GM18951 (cell line): ENCODE results near the gene APOA1.
A peak's percentile ranks its signal among the peaks of the same experiment; 100 is the strongest.

ENCODE experiments used
- POLR2A ChIP-seq: IDR thresholded peaks from 4 replicates; pipeline ENCODE4 v1.6.1; 2011; ENCODE audit warnings: mild to moderate bottlenecking; ENCODE audit not compliant: insufficient read length, insufficient read depth; ENCODE audit errors: extremely low read depth
- in situ Hi-C: fragments of 300-500 bp; cut with MboI; formaldehyde crosslinking; loops from one replicate; pipeline ENCODE4 v1.12.0; 2022; ENCODE audit warnings: low sequenced_read_pairs, mixed read lengths, inconsistent platforms; ENCODE audit not compliant: unreplicated experiment

Gene APOA1

DNA sequence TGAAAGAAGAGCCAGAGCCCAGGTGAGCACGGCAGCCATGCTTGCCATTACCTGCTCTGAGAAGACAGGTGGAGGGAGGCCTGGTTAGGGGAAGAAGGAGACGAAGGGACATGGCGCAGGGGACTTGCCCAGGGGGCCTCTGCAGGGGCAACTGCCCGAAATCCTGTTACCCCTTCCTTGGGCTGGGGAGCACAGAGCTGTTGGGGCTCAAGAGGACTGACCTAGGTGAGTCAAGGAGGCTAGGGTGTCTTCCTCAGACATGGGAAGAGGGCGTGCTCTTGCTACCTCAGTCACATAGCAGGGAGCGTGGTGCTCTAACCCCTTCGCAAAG lies 45.6 kb downstream of the APOA1 start, which contains the start of gene APOA5:
APOA5 (minus strand) TSS at position 67 of the 331 bp plus-strand sequence; CDS start at position 48, 19 bp downstream.
- in situ Hi-C loops = no loop called here
- no peak for TF ChIP-seq POLR2A

DNA sequence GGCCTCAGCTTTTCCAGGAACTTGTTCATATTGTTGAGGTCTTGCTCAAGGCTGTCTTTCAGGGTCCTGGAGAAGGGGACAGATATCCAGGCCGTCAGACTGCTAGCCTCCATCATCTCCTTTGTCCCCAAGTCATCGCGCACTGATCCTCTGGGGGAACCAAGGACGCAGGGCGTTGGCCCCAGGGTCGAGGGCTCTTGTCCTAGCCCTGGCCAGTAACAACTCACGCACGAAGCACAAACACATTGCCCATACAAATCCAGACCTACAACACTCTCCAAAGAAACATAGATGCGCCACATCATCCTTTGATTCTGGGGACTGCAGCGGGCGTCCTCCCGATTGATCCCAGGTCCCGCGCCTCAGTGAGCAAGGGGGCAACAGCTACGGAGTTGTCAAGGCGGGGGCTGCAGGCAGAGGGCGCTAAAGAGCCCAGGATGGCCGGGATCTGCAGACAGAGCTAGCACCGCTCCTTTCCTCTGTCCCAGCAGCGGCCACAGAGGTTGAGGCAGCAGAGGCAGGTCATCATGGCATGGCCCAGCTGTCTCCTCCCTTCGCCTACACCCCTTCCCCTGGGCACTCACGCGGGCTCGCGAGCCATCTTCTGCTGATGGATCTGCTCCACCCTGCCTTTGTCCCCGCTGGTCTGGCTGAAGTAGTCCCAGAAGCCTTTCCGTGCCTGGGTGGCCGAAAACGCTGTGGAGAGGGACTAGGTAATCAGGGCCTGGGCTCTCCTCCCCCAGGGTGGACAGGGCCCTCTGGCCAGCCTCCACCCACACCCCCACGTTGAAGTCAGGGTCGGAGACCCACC lies 46.2 kb downstream of the APOA1 start:
- TF ChIP-seq POLR2A = no peak
- in situ Hi-C loops = no loop called here

DNA sequence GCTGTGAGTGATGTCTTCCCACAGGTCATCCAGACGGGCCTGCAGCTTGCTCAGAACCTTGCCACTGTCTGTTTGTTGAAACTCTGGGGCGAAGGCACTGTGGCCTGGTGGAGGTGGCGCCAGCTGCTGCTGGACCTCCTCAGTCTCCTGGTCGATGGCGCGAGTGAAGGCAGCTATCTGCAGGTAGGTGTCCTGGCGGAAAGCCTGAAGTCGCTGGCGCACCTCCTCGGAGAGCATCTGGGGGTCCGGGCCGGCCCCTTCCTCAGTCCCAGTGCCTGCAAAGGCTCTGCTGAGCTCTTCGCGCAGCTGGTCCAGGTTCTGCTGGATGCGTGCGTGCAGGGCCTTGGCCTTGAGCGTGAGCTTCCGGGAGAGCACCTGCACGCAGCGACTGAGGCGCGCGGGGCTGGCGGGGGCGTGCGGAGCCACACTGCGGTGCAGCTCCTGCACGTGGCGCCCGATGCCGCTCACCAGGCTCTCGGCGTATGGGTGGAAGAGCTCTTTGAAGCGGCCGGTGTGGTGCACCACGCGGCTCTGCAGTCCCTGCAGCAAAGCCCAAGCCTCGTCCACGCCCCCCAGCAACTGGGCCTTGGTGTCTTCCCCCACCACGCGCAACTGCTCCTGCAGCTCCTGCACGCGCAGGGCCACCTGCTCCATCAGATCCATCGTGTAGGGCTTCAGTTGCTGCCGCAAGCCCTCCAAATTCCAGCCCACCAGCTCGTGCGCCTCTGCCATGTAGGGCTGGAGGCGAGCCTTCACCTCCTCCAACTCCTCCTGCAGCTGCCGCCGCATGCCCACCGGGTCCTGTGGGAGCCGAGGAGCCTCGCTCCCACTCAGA lies 47.0 kb downstream of the APOA1 start:
- in situ Hi-C loops = no loop called here
- no peak for TF ChIP-seq POLR2A

DNA sequence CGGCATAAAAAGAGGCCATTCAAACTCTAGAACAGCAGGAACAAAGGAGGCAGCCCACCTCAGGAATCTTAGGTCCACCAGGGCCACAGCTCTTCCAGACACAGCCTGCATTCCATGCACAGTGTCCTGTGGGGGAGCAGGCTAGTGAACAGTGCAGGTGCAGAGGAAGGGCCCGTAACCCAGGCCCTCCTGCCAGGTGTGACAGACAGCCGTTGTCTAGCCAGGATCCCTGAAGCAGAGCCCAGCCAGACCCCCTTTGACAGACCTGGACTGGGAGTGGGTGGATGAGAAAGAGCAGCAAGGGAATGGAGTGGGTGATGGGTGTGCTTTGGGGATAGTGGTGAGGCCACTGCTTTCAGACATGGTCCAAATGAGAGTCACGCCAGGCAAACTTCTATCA lies 48.4 kb downstream of the APOA1 start:
- TF ChIP-seq POLR2A = no peak
- in situ Hi-C loops = no loop called here

DNA sequence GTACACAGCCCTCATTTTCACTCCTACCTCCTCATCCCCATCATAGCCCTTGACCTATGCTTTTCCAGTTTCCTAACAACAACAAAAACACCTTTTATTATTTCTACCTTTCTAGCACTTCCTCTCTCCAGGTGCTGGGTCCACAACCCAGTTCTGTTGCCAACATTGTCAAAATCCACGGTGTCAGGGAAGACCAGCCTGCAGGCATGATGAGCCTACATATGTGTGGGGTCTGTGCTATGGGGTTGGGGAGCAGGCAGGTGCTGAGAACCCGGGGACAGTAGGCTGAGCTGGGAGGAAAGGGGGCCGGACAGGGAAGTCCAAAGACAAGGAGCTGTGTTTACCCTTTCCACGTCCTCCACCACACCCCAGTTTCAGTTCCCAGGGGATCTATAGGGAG lies 48.9 kb downstream of the APOA1 start:
- TF ChIP-seq POLR2A = no peak
- in situ Hi-C loops = no loop called here

- peak; percentile 88 for TF ChIP-seq POLR2A
- in situ Hi-C loops = no loop called here
Observed at GRCh38 chr11:116787786-116788486, 49.5 kb downstream of the APOA1 start, which contains the start of gene ZPR1. Gene ZPR1, minus strand, starts transcription at chr11:116788023. Its CDS starts 33 bp downstream, at chr11:116787990.

GRCh38 chr11:116787436-116787785 lies 50.0 kb downstream of the APOA1 start:
- in situ Hi-C loops = no loop called here
- no peak for TF ChIP-seq POLR2A

- in situ Hi-C loops = no loop called here
- TF ChIP-seq POLR2A = no peak
Observed at GRCh38 chr11:116786966-116787365, 50.5 kb downstream of the APOA1 start.

- no peak for TF ChIP-seq POLR2A
- in situ Hi-C loops = no loop called here
Observed at GRCh38 chr11:116786326-116786725, 51.1 kb downstream of the APOA1 start.
